IgD-negative memory B cell (primary cell): ENCODE data around the gene TCF7L2. TPM values are rescaled to one million over a fixed set of nuclear protein-coding genes. Genes with fewer than 3 reads are reported as not detected.

Experiments
- H3K27ac Mint-ChIP-seq, 3 donors: one replicate each; pipeline ENCODE4 v1.8.0; 2020 to 2022; ENCODE audit warnings: mild to moderate bottlenecking in 3 of 3, mixed read lengths in 3 of 3, moderate library complexity in 1 of 3
- H3K27me3 Mint-ChIP-seq: one replicate; pipeline ENCODE4 v1.8.0; 2021; ENCODE audit warnings: mixed read lengths
- H3K36me3 Mint-ChIP-seq: one replicate; pipeline ENCODE4 v1.8.0; 2020; ENCODE audit warnings: mild to moderate bottlenecking, mixed read lengths
- H3K4me1 Mint-ChIP-seq, 3 donors: one replicate each; pipeline ENCODE4 v1.8.0; 2020 to 2022; ENCODE audit warnings: mixed read lengths in 3 of 3, mild to moderate bottlenecking in 1 of 3
- H3K4me3 Mint-ChIP-seq, 4 donors: one replicate each; pipeline ENCODE4 v1.8.0; 2020 to 2022; ENCODE audit warnings: mild to moderate bottlenecking in 4 of 4, mixed read lengths in 4 of 4, moderate library complexity in 3 of 4
- H3K9me3 Mint-ChIP-seq, 3 donors: one replicate each; pipeline ENCODE4 v1.8.0; 2020 to 2021; ENCODE audit warnings: mixed read lengths in 3 of 3, mild to moderate bottlenecking in 1 of 3
- polyA plus RNA-seq: library from polyadenylated mRNA; unstranded; fragments of 300-500 nt; fragmentation: Illumina TruSeq; gene quantifications from one replicate; pipeline ENCODE4 v1.2.3, GENCODE V29; 2021

The TCF7L2 gene
- polyA plus RNA-seq, 1 donor from 2014 or later: 0.43 TPM

DNA sequence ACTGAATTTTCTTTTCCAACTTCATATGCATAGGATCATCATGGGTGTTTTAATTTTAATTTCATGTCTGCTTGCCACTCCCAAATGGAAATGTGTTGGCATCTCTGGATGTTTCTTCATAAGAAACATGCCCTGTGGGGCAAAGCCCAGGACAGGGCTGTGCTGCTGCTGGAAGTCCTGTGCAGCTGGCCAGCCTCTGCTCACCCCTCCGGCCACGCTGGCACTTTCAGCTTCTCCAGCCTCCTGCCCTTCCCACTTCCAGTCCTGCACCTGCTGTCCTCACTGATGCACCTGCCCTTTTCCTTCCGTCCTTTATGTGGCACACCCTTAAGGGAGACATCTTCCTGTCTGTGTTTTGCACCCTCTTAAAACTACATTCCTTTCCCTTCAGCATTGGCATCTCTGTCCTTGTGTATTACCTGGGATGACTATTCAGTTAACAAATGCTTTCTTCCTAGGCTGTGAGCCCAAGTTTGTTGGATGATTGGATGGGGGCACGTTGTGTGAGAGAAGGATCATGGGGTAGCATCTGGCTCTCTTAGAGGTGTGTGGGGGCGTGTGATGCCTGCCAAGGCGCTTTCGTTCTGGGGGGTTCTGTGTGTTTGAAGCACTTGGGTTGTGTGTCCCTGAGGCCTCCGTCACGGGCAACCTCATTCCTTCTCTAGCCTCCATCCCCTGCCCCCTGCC, 56.8 kb downstream of the TCF7L2 start:
- no peaks in the 10 kb centered on the region for H3K4me1 Mint-ChIP-seq
- no peaks in the 10 kb centered on the region for H3K9me3 Mint-ChIP-seq
- no peak overlapping the region for H3K27ac Mint-ChIP-seq
- H3K27me3 Mint-ChIP-seq: peaks cover 15% of the 10 kb centered on the region
- H3K36me3 Mint-ChIP-seq: peaks cover 4% of the 10 kb centered on the region
- no peak overlapping the region for H3K4me3 Mint-ChIP-seq

DNA sequence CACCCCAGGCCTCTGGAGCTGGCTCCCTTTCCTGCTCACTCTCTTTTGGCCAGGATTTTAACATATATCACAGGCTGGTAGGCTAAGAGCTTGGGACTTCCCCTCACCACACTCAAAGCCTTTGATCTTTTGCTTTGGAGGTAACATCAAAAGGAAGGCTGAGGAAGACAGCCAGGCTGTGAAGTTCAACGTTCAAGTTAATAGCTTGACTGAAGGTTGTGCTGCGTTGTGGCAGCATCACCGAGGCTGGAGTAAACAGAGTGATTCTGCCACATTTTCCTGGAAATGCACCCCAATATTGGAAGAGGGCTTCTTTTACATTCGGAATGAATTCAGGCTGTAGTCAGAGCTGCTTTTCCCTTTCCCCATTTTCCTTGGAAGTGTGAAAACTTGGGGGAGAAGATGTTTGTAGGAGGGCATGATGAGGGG, 57.3 kb downstream of the TCF7L2 start:
- no peaks in the 10 kb centered on the region for H3K9me3 Mint-ChIP-seq
- no peak overlapping the region for H3K27ac Mint-ChIP-seq
- H3K4me1 Mint-ChIP-seq: no peaks in the 10 kb centered on the region
- peaks cover 4% of the 10 kb centered on the region for H3K36me3 Mint-ChIP-seq
- peaks cover 15% of the 10 kb centered on the region for H3K27me3 Mint-ChIP-seq
- peak overlapping the region in 1 of 4 donors; percentile 74 for H3K4me3 Mint-ChIP-seq

DNA sequence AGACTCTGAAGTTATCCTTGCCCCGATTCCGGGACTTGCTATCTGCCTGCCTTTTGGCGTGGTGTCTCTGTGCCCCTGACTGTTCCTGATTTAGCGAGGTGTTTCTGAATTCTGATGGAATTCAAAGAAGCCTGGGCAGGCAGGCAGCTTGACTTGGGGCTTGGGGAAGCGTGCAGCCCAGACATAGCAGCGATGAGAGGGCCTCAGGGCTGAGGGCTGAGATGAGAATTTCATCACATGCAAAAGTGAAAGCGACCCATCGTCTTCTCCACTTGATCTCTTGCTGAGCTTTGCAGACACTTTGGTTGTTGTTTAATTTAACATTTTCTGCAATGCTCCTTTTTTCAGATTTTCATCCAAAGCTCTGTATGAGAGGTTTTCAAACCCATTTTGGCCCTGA, 57.8 kb downstream of the TCF7L2 start:
- no peak overlapping the region for H3K27ac Mint-ChIP-seq

DNA sequence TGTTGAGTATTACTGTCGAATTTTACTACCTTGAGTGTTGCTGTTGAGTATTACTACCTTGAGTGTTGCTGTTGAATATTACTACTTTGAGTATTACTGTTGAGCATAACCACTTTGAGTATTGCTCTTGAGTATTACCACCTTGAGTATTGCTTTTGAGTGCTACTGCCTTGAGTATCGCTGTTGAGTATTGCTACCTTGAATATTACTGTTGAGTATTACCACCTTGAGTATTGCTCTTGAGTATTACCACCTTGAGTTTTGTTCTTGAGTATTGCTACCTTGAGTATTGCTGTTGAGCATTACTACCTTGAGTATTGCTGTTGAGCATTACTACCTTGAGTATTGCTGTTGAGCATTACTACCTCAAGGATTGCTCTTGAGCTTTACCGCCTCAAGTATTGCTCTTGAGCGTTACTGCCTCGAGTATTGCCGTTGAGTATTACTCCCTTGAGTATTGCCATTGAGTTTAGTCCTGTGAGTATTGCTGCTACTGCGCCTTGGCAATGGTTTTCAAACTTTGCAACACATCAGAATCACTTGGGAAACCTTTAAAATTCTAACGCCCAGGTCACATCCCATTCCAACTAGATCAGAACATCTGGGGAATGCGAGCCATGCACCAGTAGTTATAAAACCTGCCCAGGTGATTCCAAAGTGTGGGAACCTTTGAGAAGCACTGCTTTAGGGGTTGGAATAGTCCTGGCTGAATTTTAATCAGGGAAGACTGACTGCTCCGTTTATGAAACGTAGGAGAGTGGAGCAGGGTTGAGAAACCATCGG, 61.7 kb downstream of the TCF7L2 start:
- Mint-ChIP-seq H3K36me3 (peaks cover 4% of the 10 kb centered on the region), H3K27me3 (peaks cover 22% of the 10 kb centered on the region), H3K4me1 (no peaks in the 10 kb centered on the region), H3K9me3 (no peaks in the 10 kb centered on the region), H3K4me3 (no peak overlapping the region), H3K27ac (no peak overlapping the region)

More for the DNA sequence above, 57.8 kb downstream of the TCF7L2 start:
- H3K27me3 Mint-ChIP-seq: peaks cover 15% of the 10 kb centered on the region
- H3K9me3 Mint-ChIP-seq: no peaks in the 10 kb centered on the region
- peaks cover 4% of the 10 kb centered on the region for H3K36me3 Mint-ChIP-seq
- H3K4me1 Mint-ChIP-seq: no peaks in the 10 kb centered on the region
- H3K4me3 Mint-ChIP-seq: no peak overlapping the region

DNA sequence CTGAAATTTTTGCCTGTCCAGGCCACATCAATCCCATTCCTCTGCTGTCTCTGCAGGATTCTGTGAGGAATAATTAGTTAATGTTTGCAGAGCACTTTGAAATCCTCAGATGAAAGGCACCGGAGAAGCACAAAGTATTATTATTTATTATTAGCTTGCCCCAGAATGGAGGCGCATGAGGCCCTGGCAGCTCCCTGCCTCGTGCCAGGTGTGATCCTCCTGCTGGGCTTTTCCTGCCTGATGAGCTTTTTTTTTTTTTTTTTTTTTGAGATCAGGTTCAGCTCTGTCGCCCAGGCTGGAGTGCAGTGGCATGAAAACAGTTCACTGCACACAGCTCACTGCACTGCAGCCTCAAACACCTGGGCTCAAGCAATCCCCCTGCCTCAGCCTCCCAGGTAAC, 65.2 kb downstream of the TCF7L2 start:
- Mint-ChIP-seq H3K36me3 (peaks cover 4% of the 10 kb centered on the region), H3K27me3 (peaks cover 12% of the 10 kb centered on the region), H3K4me1 (no peaks in the 10 kb centered on the region), H3K27ac (no peak overlapping the region), H3K4me3 (no peak overlapping the region), H3K9me3 (no peaks in the 10 kb centered on the region)

DNA sequence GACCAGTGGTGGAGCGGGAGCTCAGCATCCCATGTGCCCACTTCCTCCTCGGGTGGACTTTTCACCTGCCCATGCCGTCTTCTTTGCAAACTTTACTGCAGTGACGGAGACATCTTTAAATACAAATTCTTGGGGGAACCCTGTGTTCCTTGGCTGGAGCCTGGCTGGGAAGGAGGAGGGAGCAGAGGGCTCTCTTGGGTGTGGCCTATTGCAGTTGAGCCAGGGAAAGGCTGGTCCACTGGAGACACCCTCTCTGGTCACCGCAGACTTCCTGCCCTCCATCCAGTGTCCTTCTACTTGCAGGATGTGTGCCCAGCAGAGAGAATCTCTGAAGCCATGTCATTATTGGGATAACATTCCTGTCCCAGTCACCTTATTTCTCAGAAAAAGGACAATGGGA, 67.3 kb downstream of the TCF7L2 start:
- Mint-ChIP-seq H3K4me1 (no peaks in the 10 kb centered on the region), H3K9me3 (no peaks in the 10 kb centered on the region), H3K4me3 (no peak overlapping the region), H3K36me3 (no peaks in the 10 kb centered on the region), H3K27ac (no peak overlapping the region), H3K27me3 (peaks cover 12% of the 10 kb centered on the region)

DNA sequence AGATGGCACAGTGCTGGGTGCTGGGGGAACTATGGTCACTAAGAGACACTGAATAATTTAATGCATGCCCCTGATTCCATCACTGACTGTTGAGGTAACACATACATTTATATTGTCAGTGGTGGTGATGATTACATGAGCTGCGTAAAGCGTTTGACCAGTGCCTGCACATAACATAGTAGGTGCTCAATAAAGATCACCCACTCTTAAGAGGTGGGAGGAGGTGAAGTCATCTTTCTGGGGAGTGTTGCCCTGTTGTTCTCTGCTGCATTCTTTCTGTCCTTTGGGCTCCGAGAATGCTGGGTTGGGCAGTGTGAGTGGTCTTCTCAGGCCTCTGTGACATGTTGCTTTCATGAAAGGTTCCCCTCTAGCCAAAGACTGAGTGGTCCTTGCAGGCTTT, 68.0 kb downstream of the TCF7L2 start:
- peaks cover 12% of the 10 kb centered on the region for H3K27me3 Mint-ChIP-seq
- H3K27ac Mint-ChIP-seq: no peak overlapping the region
- no peaks in the 10 kb centered on the region for H3K4me1 Mint-ChIP-seq
- H3K4me3 Mint-ChIP-seq: no peak overlapping the region
- H3K9me3 Mint-ChIP-seq: no peaks in the 10 kb centered on the region
- H3K36me3 Mint-ChIP-seq: no peaks in the 10 kb centered on the region

DNA sequence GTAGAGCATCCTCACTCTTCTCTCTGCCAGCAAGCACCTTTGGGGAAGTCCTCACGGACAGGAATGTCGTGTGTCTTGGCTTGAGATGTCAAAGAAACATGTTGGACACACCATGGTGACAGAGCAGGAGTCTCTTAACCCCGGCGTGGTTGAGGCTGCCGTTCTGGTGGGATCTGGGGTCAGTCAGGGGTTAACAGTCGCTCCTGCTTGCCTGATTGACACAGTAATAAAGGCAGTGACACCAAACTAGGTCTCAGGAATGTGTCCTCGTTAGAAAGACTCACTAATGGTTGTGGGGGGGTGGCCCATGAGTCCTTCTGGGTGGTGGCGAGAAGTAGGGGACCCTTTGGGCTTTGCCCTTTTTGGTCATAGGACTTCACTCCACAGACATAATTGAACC, 69.0 kb downstream of the TCF7L2 start:
- peaks cover 6% of the 10 kb centered on the region for H3K27me3 Mint-ChIP-seq
- no peaks in the 10 kb centered on the region for H3K36me3 Mint-ChIP-seq
- H3K9me3 Mint-ChIP-seq: no peaks in the 10 kb centered on the region
- no peaks in the 10 kb centered on the region for H3K4me1 Mint-ChIP-seq
- peak overlapping the region in 1 of 3 donors; percentile 77 for H3K27ac Mint-ChIP-seq
- H3K4me3 Mint-ChIP-seq: no peak overlapping the region

DNA sequence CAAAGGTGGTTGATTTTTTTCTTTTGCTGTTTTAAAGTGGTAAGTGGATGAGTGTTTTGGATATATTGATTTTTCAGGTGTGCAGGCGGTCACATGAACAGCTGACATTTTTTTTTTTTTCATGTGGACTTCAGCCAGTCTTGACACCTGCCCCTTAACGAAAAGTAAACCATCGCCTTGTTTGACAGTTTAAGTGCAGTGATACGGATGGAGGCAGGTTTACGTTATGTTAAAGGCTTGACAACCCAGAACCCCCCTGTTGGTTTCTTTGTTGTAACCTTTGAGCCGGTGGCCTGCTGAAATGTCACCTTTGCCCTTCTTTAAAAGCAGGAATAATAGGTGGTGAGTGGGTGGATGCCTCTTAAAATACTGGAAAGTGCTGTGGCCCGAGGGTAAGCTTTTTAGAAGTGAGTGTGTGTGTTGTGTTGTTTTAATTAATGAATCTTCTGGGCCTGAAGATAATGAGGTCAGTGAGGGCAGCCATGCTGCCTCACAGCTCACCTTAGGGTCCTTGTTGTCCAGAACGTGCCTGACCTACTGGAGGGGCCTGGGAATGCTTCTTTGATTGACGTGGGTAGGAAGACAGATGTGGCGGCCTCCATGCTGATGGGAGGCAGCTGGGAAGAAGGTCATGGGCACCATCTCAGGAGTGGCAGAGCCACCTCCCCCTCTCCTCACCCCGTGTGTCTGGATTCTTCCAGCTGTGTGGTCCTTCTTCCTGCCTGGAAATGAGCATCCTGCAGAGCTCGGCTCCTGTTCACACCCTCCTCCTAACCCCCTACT, 69.8 kb downstream of the TCF7L2 start:
- Mint-ChIP-seq H3K27ac (no peak overlapping the region), H3K36me3 (no peaks in the 10 kb centered on the region), H3K9me3 (no peaks in the 10 kb centered on the region), H3K27me3 (peaks cover 3% of the 10 kb centered on the region), H3K4me3 (no peak overlapping the region), H3K4me1 (no peaks in the 10 kb centered on the region)

DNA sequence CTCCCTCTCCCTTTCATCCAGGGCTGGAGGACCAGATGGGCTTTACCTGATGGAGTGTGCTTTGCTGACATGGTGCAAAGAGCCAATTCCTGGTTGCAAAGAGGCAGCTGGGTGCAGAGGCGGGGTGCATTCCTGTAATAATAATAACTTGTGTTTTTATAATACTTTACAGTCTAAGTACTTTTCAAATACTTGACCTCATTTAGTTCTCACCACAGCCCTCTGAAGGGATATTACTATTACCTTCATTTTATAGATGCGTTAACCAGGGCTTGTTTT, 70.4 kb downstream of the TCF7L2 start:
- Mint-ChIP-seq H3K27me3 (peaks cover 3% of the 10 kb centered on the region), H3K27ac (no peak overlapping the region), H3K4me1 (no peaks in the 10 kb centered on the region), H3K36me3 (no peaks in the 10 kb centered on the region), H3K4me3 (no peak overlapping the region), H3K9me3 (no peaks in the 10 kb centered on the region)

DNA sequence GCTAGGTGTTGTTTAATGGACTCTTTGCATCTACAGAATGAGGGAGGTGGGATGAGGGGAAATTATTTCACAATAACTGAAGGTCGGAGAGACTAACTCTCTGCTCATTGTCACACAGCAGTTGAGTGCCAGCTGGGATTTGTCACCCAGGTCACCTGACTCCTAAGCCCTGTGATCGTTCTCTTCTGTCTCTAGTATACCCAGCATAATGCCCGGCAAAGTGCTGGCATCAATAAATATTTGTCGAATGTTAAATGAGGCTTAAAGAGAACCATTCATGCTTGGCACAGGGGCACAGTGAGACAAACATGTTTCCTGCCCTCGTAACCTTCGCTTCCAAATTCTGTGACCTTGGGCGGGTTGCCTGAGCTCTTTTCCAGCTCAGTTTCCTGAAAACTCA, 70.8 kb downstream of the TCF7L2 start:
- Mint-ChIP-seq H3K4me1 (no peaks in the 10 kb centered on the region), H3K27ac (no peak overlapping the region), H3K4me3 (no peak overlapping the region), H3K36me3 (no peaks in the 10 kb centered on the region), H3K9me3 (no peaks in the 10 kb centered on the region), H3K27me3 (peaks cover 3% of the 10 kb centered on the region)

DNA sequence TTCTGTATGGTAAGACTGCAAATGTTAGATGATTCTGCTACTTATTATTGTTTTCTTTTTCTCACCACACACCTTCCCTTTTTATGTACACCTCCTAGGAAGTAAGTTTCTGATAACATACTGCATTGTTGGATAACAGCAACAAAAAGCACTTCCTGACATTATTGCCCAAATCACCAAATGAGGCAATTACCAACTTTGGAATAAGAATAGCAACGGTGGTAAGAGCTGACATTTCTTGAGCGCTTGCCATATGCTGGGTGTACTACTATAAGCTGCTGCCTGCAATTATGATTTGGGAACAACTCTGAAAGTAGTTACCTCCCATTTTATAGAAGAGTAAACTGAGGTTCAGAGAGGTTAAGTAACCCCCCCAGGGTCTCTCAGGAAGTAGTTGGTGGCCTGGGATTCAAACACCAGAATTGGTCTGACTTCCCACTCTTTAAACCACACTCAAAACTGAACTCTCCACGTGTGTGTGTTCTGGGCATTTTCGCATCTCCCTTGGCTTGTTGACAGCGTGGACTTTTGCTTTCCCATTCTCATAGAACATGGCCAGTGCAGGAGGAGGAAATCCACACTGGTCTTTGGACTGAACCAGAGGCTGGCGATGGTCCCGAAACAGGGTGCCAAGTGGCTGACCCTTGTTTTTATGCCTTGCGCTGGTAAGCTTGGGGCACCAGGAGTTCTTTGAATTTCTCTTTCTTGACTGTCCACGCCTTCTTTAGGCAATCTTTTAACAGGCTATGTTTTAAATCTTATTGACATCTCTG, 71.4 kb downstream of the TCF7L2 start:
- H3K4me1 Mint-ChIP-seq: no peaks in the 10 kb centered on the region
- H3K36me3 Mint-ChIP-seq: no peaks in the 10 kb centered on the region
- H3K27ac Mint-ChIP-seq: no peak overlapping the region
- H3K27me3 Mint-ChIP-seq: peaks cover 5% of the 10 kb centered on the region
- no peak overlapping the region for H3K4me3 Mint-ChIP-seq
- H3K9me3 Mint-ChIP-seq: no peaks in the 10 kb centered on the region

DNA sequence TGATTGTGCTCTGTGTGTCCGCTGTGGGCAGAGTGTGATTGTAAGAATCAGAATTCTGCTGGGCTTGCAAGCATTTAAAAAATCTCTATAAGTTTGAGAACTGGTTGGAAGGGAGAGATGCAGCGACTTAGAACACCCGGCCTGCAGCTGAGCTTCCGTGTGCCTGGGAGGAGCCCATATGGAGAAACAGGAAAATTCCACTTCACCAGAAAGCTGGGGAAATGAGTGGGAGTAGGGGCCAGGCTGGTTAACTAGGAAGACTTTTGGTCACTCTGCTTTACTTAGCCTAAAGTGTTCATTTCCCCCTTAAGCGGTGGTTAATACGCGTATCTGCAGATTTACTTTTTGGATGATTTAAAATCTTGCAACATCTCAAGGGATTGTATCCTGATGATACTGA, 72.2 kb downstream of the TCF7L2 start:
- peaks cover 8% of the 10 kb centered on the region for H3K27me3 Mint-ChIP-seq
- H3K4me1 Mint-ChIP-seq: no peaks in the 10 kb centered on the region
- H3K27ac Mint-ChIP-seq: no peak overlapping the region
- H3K36me3 Mint-ChIP-seq: no peaks in the 10 kb centered on the region
- H3K4me3 Mint-ChIP-seq: no peak overlapping the region
- H3K9me3 Mint-ChIP-seq: no peaks in the 10 kb centered on the region

DNA sequence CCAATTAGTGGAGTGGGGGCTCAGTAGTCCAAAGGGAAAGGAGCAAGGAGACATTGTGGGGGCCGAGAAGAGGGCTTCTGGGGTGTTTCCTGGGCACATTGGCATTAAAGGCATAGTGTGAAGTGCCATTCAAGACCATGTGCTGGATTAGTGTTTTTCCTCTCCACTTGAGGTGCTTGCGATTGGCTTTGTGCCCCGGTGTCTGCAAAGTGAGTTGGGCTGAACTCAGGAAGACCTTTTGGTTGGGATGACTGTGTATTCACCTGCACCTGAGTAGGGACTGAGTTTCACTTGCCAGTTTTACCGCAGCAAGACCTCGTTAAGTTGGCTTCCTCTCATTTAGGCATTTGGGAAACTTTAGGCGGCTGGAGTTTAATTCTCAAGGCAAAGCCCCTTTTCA, 73.0 kb downstream of the TCF7L2 start:
- Mint-ChIP-seq H3K36me3 (no peaks in the 10 kb centered on the region), H3K4me1 (no peaks in the 10 kb centered on the region), H3K27ac (no peak overlapping the region), H3K27me3 (peaks cover 9% of the 10 kb centered on the region), H3K9me3 (no peaks in the 10 kb centered on the region), H3K4me3 (no peak overlapping the region)

DNA sequence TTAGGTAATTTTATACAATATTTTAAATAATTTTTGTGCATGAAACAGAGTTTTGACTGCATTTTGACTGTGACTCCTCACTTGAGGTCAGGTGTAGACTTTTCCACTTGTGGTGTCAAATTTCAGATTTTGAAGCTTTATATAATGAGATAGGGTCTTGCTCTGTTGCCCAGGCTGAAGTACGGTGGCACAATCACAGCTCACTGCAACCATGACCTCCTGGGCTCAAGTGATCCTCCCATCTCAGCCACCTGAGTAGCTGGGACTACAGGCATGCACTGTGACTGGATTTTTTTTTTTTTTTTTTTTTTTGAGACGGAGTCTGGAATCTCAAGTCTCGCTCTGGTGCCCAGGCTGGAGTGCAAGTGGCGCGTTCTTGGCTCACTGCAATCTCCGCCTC, 74.9 kb downstream of the TCF7L2 start:
- Mint-ChIP-seq H3K4me1 (no peaks in the 10 kb centered on the region), H3K27me3 (peaks cover 16% of the 10 kb centered on the region), H3K36me3 (no peaks in the 10 kb centered on the region), H3K4me3 (no peak overlapping the region), H3K27ac (no peak overlapping the region), H3K9me3 (peaks cover 0 to 3% (median 2%) of the 10 kb centered on the region in 3 donors)
